ENCODE measurements around the gene SCTR.
A peak's percentile ranks its signal among the peaks of the same experiment; 100 is the strongest.

The SCTR gene

GRCh38 chr2:119488245-119489214, 35.8 kb downstream of the SCTR start:
- H3K27me3 ChIP-seq (ENCODE audit: low read depth), result no peaks in the 10 kb centered on the region
- no peaks in the 10 kb centered on the region; the same call in 1 of the 2 replicates for H3K4me1 ChIP-seq

DNA sequence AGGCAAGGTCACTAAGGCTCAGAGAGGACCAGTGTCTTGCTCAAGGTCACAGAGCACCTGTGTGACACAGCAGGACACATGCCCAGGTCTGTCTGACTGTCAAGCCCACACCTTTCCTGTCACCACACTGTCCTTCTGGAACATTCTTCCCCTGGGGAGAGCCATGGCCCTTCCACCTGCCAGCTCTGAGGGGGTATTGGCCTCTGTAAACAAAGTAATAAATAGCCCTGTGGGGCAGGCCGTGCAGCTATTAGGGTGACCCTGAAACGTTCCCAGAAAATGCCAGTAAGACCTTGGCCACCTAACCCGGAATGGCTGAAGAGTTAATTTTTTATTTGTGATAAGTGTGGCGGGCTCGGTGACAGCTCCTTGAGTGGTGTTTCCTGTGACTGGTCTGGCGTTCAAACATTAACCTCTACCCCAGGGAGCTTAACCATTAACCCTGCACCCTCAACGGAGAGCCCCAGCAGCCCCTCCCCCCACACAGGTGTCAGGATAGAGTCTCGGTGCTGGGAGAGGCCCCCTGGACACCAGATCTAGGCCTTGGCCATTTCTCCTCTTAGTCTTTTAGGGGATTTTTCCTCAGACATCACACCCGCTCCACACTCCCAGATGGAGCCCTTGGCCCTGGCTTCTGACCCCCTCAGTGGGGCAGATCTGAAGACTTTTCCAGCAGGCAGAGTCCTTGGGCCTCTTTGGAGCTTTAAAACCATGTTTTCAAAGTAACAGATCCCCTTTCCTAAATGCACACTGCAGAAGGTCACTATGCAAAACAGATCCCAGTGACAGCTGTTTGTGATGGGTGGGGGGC, 36.6 kb downstream of the SCTR start:
- H3K27me3 ChIP-seq (ENCODE audit: low read depth), result no peaks in the 10 kb centered on the region
- no peak for DNase-seq (ENCODE audit: low spot score in 2 of 2)
- in situ Hi-C loops (cut with MboI; ENCODE audit: low sequenced_read_pairs), result no loop called here
- H3K4me3 ChIP-seq, result no peak overlapping the region
- H3K9me3 ChIP-seq, result no peaks in the 10 kb centered on the region
- no peaks in the 10 kb centered on the region; the same call in 1 of the 2 replicates for H3K4me1 ChIP-seq
- no peaks in the 10 kb centered on the region for H3K36me3 ChIP-seq (replicated peaks)

More at GRCh38 chr2:119488245-119489214, 35.8 kb downstream of the SCTR start:
- no peak overlapping the region for H3K4me3 ChIP-seq
- H3K36me3 ChIP-seq (replicated peaks), result no peaks in the 10 kb centered on the region
- DNase-seq (ENCODE audit: low spot score in 2 of 2), result no peak
- no peaks in the 10 kb centered on the region for H3K9me3 ChIP-seq
- in situ Hi-C loops (cut with MboI; ENCODE audit: low sequenced_read_pairs), result no loop called here

DNA sequence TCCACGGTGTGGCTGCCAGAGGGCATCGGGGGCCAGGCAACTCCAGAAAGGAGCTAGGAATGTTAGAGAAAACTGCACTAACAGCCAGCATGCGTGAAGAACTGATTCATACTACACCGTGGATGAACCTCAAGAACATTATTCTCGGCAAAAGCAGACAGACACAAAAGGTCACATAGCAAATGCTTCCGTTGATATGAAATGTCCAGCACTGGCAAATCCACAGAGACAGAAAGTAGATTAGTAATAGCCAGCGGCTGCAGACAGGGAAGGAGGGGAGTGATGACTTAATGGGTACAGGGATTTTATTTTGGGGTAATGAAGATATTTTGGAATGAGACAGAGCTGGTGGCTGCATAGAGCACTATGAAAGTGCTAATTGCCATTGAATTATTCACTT, 37.4 kb downstream of the SCTR start:
- in situ Hi-C loops (cut with MboI; ENCODE audit: low sequenced_read_pairs), result no loop called here
- no peak overlapping the region for H3K4me3 ChIP-seq
- no peaks in the 10 kb centered on the region for H3K9me3 ChIP-seq
- no peaks in the 10 kb centered on the region; the same call in 1 of the 2 replicates for H3K4me1 ChIP-seq
- no peaks in the 10 kb centered on the region for H3K36me3 ChIP-seq (replicated peaks)
- DNase-seq (ENCODE audit: low spot score in 2 of 2), result no peak
- no peaks in the 10 kb centered on the region for H3K27me3 ChIP-seq (ENCODE audit: low read depth)

DNA sequence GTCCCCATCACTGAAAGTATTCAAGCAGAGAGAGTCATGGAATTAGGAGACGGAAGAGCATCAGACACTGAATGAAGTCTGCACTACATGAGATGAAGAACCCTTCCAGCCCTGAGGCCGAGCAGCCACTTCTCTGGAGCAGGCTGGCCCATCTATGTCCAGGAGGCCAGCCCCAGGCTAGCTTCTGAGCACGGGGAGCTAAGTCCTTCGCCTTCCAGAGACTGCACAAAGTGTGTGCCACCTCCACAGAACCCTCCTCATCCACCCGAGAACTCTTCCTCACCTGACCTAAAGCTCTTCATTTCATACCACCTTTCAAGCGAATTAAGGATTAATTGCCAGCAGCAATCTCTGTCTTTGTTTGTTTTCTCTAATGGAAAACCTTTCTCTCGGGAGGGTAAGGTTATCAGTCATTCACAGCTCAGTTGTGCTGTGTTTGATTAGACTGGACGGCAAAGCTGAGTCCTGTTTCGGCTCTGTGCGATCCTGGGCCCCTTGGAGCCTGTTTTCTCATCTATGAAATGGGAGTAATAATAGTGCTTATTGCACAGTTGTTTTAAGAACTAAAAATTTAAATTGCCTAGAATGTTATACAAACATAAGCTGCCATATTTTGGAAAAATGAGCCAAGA, 38.0 kb downstream of the SCTR start:
- in situ Hi-C loops (cut with MboI; ENCODE audit: low sequenced_read_pairs), result no loop called here
- H3K4me1 ChIP-seq, result no peaks in the 10 kb centered on the region
- peak in 1 of 2 experiments; percentile 5 for DNase-seq (ENCODE audit: low spot score in 2 of 2)
- H3K9me3 ChIP-seq, result no peaks in the 10 kb centered on the region
- no peak overlapping the region for H3K4me3 ChIP-seq
- no peaks in the 10 kb centered on the region for H3K27me3 ChIP-seq (ENCODE audit: low read depth)
- no peaks in the 10 kb centered on the region for H3K36me3 ChIP-seq (replicated peaks)

- H3K4me1 ChIP-seq, result no peaks in the 10 kb centered on the region
- peak in 1 of 2 experiments; percentile 3 for DNase-seq (ENCODE audit: low spot score in 2 of 2)
- no peaks in the 10 kb centered on the region for H3K27me3 ChIP-seq (ENCODE audit: low read depth)
- H3K4me3 ChIP-seq, result no peak overlapping the region
- no peaks in the 10 kb centered on the region for H3K9me3 ChIP-seq
- in situ Hi-C loops (cut with MboI; ENCODE audit: low sequenced_read_pairs), result no loop called here
- H3K36me3 ChIP-seq (replicated peaks), result no peaks in the 10 kb centered on the region
Measured at GRCh38 chr2:119485336-119486110, 38.8 kb downstream of the SCTR start.

DNA sequence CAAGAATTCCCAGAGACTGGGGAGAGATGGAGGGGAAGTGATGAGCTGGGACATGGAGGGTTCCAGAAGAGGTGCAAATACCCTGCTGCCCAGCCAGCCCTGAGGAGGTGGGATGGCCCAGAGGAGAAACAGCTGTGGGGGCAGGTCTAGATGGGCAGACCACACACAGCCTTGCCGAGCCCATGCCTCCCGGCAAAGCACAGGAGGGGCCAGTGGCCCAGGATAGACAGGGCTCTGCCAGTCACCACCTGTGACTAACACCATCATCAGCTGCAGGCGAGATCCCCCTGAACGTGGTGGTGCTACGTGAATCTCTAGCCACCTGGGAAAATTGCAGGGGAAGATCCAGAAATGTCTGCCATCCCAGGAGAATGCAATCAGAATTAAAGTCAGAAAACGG, 39.4 kb downstream of the SCTR start:
- Histone ChIP-seq H3K36me3 (replicated peaks) (no peaks in the 10 kb centered on the region), H3K9me3 (no peaks in the 10 kb centered on the region), H3K4me3 (no peak overlapping the region), H3K4me1 (no peaks in the 10 kb centered on the region), H3K27me3 (ENCODE audit: low read depth) (no peaks in the 10 kb centered on the region)
- in situ Hi-C loops (cut with MboI; ENCODE audit: low sequenced_read_pairs), result no loop called here
- peak in 1 of 2 experiments; percentile 3 for DNase-seq (ENCODE audit: low spot score in 2 of 2)

GRCh38 chr2:119483896-119484718, 40.2 kb downstream of the SCTR start:
- no peaks in the 10 kb centered on the region for H3K4me1 ChIP-seq
- H3K36me3 ChIP-seq (replicated peaks), result no peaks in the 10 kb centered on the region
- DNase-seq (ENCODE audit: low spot score in 2 of 2), result peak in 1 of 2 experiments; percentile 2
- H3K9me3 ChIP-seq, result no peaks in the 10 kb centered on the region
- no peak overlapping the region for H3K4me3 ChIP-seq
- in situ Hi-C loops (cut with MboI; ENCODE audit: low sequenced_read_pairs), result no loop called here
- no peaks in the 10 kb centered on the region for H3K27me3 ChIP-seq (ENCODE audit: low read depth)

DNA sequence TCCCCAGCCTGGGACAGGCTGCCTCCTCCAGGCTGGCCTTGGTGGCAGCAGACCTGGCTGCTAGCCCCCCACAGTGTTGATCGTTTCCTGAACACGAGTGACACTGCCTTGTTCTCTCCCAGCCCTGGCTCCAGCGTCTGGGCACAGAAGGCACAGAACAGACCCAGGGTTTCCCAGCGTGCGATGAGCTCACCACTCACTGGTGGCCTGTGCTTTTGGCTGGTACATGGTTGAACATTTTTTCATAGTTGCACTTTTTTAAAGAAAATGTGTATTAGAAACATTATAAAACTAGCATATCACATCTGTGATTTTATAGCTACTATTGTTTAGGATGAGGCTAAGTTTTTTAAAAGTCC, 40.9 kb downstream of the SCTR start:
- Histone ChIP-seq H3K4me1 (no peaks in the 10 kb centered on the region), H3K27me3 (ENCODE audit: low read depth) (no peaks in the 10 kb centered on the region), H3K9me3 (no peaks in the 10 kb centered on the region), H3K36me3 (replicated peaks) (no peaks in the 10 kb centered on the region), H3K4me3 (no peak overlapping the region)
- in situ Hi-C loops (cut with MboI; ENCODE audit: low sequenced_read_pairs), result no loop called here
- DNase-seq (ENCODE audit: low spot score in 2 of 2), result peak in 1 of 2 experiments; percentile 5

GRCh38 chr2:119482481-119483394, 41.5 kb downstream of the SCTR start:
- in situ Hi-C loops (cut with MboI; ENCODE audit: low sequenced_read_pairs), result no loop called here
- no peaks in the 10 kb centered on the region for H3K27me3 ChIP-seq (ENCODE audit: low read depth)
- H3K4me1 ChIP-seq, result no peaks in the 10 kb centered on the region
- H3K36me3 ChIP-seq (replicated peaks), result no peaks in the 10 kb centered on the region
- H3K4me3 ChIP-seq, result no peak overlapping the region
- peak in 1 of 2 experiments; percentile 6 for DNase-seq (ENCODE audit: low spot score in 2 of 2)
- H3K9me3 ChIP-seq, result no peaks in the 10 kb centered on the region

- Histone ChIP-seq H3K9me3 (no peaks in the 10 kb centered on the region), H3K4me3 (no peak overlapping the region), H3K36me3 (replicated peaks) (no peaks in the 10 kb centered on the region), H3K4me1 (no peaks in the 10 kb centered on the region), H3K27me3 (ENCODE audit: low read depth) (no peaks in the 10 kb centered on the region)
- DNase-seq (ENCODE audit: low spot score in 2 of 2), result peak in 1 of 2 experiments; percentile 6
- in situ Hi-C loops (cut with MboI; ENCODE audit: low sequenced_read_pairs), result no loop called here
Measured at GRCh38 chr2:119481501-119482455, 42.5 kb downstream of the SCTR start.

DNA sequence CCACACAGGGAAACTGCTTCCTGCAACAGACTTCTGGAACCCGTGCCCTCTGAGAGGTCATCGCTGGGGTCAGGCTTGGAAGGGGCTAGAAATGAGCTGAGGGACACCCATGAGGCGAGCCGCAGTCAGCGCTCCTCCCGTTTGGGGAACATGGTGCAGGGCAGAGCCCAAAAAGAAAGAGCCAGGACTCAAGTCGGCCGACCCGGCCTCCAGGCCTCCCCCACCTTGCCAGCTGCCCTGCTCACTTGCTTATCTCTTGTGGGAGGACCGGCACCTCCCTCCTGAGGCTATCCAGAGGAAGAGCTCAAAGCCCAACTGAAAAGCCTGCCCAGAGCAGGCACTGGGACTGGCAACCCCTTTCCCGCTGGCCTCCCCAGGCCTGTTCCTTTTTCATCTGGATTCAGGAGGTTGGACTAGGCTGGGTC, 43.6 kb downstream of the SCTR start:
- no peaks in the 10 kb centered on the region for H3K4me1 ChIP-seq
- no peaks in the 10 kb centered on the region for H3K27me3 ChIP-seq (ENCODE audit: low read depth)
- in situ Hi-C loops (cut with MboI; ENCODE audit: low sequenced_read_pairs), result no loop called here
- peak in 1 of 2 experiments; percentile 4 for DNase-seq (ENCODE audit: low spot score in 2 of 2)
- no peak overlapping the region for H3K4me3 ChIP-seq
- H3K36me3 ChIP-seq (replicated peaks), result no peaks in the 10 kb centered on the region
- H3K9me3 ChIP-seq, result no peaks in the 10 kb centered on the region
